H1 (cell line): ENCODE results near the gene NBEA.

Experiments used
- ATF2 ChIP-seq: IDR thresholded peaks from 2 replicates; pipeline ENCODE4 v1.6.1; 2012; ENCODE audit warnings: low read length, inconsistent platforms
- CTCF ChIP-seq, 3 experiments: IDR thresholded peaks; 1 replicate in 2 of 3; 2 replicates in 1 of 3; pipeline versions ENCODE4 v1.5.1 to v1.6.1; 2011; ENCODE audit warnings: low read length in 3 of 3, mild to moderate bottlenecking in 3 of 3, inconsistent platforms in 2 of 3, low read depth in 1 of 3, moderate library complexity in 1 of 3; ENCODE audit not compliant: insufficient read depth in 1 of 3; ENCODE audit errors: control extremely low read depth in 1 of 3
- GTF2F1 ChIP-seq: IDR thresholded peaks from 2 replicates; pipeline ENCODE4 v1.6.1; 2012; ENCODE audit warnings: low read depth, low read length, improper control_type of control experiment, borderline replicate concordance
- HDAC6 ChIP-seq: IDR thresholded peaks from one replicate; pipeline ENCODE4 v1.7.1; 2012; ENCODE audit warnings: low read depth, mild to moderate bottlenecking, inconsistent platforms, low read length, moderate library complexity
- JUN ChIP-seq: IDR thresholded peaks from 2 replicates; pipeline ENCODE4 v1.6.1; 2011; ENCODE audit warnings: low read depth, mild to moderate bottlenecking, improper control_type of control experiment, low read length
- JUND ChIP-seq: IDR thresholded peaks from 2 replicates; pipeline ENCODE4 v1.6.1; 2011; ENCODE audit warnings: mild to moderate bottlenecking, improper control_type of control experiment, low read length
- POLR2A ChIP-seq, 2 experiments: IDR thresholded peaks; 1 replicate in 1 of 2; 2 replicates in 1 of 2; pipeline ENCODE4 v1.6.1; 2011; ENCODE audit warnings: low read depth in 2 of 2, low read length in 2 of 2, mild to moderate bottlenecking in 2 of 2; ENCODE audit errors: control extremely low read depth in 1 of 2
- RFX5 ChIP-seq: IDR thresholded peaks from 2 replicates; pipeline ENCODE4 v1.6.1; 2011; ENCODE audit warnings: low read depth, low read length, improper control_type of control experiment, borderline replicate concordance
- RNF2 ChIP-seq: fragments of 200-900, 300-1000 bp; sonication (generic); IDR thresholded peaks from 2 replicates; pipeline ENCODE4 v1.7.1; 2016; ENCODE audit warnings: borderline replicate concordance, low read depth, mild to moderate bottlenecking, antibody characterized with exemption, low read length; ENCODE audit not compliant: poor library complexity, severe bottlenecking; ENCODE audit errors: missing control alignments
- SIN3A ChIP-seq, 2 experiments: IDR thresholded peaks in 1 of 2; conservative IDR thresholded peaks in 1 of 2; 2 replicates each; pipeline ENCODE4 v1.6.1; 2011 to 2012; ENCODE audit warnings: low read length in 2 of 2, improper control_type of control experiment in 1 of 2, low read depth in 1 of 2, mild to moderate bottlenecking in 1 of 2
- USF2 ChIP-seq: IDR thresholded peaks from 2 replicates; pipeline ENCODE4 v1.6.1; 2011; ENCODE audit warnings: low read length, improper control_type of control experiment
- ZNF274 ChIP-seq: IDR thresholded peaks from 2 replicates; pipeline ENCODE4 v1.7.0; 2012; ENCODE audit warnings: low read length, borderline replicate concordance; ENCODE audit errors: extremely low read depth

GRCh38 chr13:35595181-35595580 lies 653.1 kb downstream of the NBEA start:
- no peak for TF ChIP-seq SIN3A (conservative IDR thresholded peaks at IDR 0.05 in 1 of 2, IDR thresholded peaks at IDR 0.05 in 1 of 2; ENCODE audit: low read depth in 1 of 2, low read length in 2 of 2)
- TF ChIP-seq ATF2: no peak
- no peak for TF ChIP-seq RNF2
- no peak for TF ChIP-seq HDAC6
- no peak for TF ChIP-seq POLR2A (IDR thresholded peaks at IDR 0.05; ENCODE audit: control extremely low read depth in 1 of 2, low read depth in 2 of 2, low read length in 2 of 2)
- no peak for TF ChIP-seq ZNF274
- no peak for TF ChIP-seq CTCF (IDR thresholded peaks at IDR 0.05; ENCODE audit: control extremely low read depth in 1 of 3, insufficient read depth in 1 of 3, low read depth in 1 of 3, low read length in 3 of 3)
- TF ChIP-seq RFX5: no peak
- no peak for TF ChIP-seq JUND
- TF ChIP-seq USF2: no peak
- no peak for TF ChIP-seq GTF2F1
- TF ChIP-seq JUN: no peak
